GM18499 (cell line): ENCODE results near the gene MYH6.

Experiments used
- ATAC-seq: cut with Tn5 transposase; IDR thresholded peaks from one replicate; pipeline ENCODE4 v1.9.1; 2021; ENCODE audit warnings: moderate number of reproducible peaks; ENCODE audit not compliant: insufficient read depth, unreplicated experiment

Gene MYH6

GRCh38 chr14:23346693-23347405 is 61.2 kb downstream of the MYH6 start:
- no peak for ATAC-seq

- no peak for ATAC-seq
Observed at GRCh38 chr14:23345987-23346692, 61.9 kb downstream of the MYH6 start.

DNA sequence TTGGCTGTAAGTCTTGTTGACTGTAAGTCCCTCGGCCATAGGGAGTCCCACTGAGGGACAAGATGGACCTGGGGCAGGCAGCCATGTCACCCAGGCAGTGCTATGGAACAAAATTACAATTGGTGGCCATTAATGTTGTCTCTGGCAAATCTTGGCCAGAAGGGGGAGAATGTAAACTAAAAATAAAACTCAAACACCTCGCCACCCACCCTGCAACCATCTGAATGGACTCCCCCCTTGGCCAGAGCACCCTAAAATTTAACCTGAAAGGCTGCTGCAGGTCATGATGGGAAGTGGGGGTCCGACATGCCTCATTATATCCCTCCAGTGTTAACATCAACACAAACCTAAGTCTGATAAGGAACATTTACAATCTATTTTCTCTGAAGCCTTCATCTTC is 63.6 kb downstream of the MYH6 start:
- no peak for ATAC-seq

- ATAC-seq = no peak
Observed at GRCh38 chr14:23339506-23340268, 68.4 kb downstream of the MYH6 start.

DNA sequence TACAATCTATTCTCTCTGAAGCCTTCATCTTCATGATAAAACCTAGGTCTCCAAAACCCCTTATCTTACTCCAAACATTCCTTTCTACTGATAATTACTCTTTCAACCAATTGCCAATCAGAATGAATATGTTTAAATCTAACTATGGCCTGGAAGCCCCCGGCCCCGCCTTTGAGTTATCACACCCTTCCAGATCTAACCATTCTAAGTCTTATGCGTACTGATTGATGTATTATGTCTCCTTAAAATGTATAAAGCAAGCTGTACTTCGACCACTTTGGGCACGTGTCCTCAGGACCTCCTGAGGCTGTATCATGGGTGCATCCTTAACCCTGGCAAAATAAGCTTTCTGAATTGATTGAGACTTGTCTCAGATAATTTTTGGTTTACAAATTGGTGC is 72.5 kb downstream of the MYH6 start:
- ATAC-seq = no peak
